HG03457 (cell line): Measurements from ENCODE around the gene ZNF750.
"Not testable (repeated sequence)": the region's sequence is repeated elsewhere in the genome, so short reads cannot be mapped to it uniquely, and the experiment has no call there.

ENCODE experiments used
- ATAC-seq: cut with Tn5 transposase; IDR thresholded peaks from one replicate; pipeline ENCODE4 v1.9.1; 2021; ENCODE audit warnings: moderate number of reproducible peaks; ENCODE audit not compliant: unreplicated experiment

Gene ZNF750

GRCh38 chr17:82799591-82799990 is 40.2 kb downstream of the ZNF750 start:
- no peak for ATAC-seq

- no peak for ATAC-seq
Measured at GRCh38 chr17:82798752-82799151, 41.1 kb downstream of the ZNF750 start.

GRCh38 chr17:82797061-82797460 is 42.8 kb downstream of the ZNF750 start:
- ATAC-seq = no peak

- ATAC-seq = no peak
Measured at GRCh38 chr17:82795615-82796014, 44.2 kb downstream of the ZNF750 start.

- no peak for ATAC-seq
Measured at GRCh38 chr17:82794781-82795482, 44.9 kb downstream of the ZNF750 start.

- no peak for ATAC-seq
Measured at GRCh38 chr17:82793974-82794630, 45.7 kb downstream of the ZNF750 start.

- no peak for ATAC-seq
Measured at GRCh38 chr17:82791532-82791931, 48.3 kb downstream of the ZNF750 start.

- no peak for ATAC-seq
Measured at GRCh38 chr17:82790391-82790790, 49.4 kb downstream of the ZNF750 start.

GRCh38 chr17:82789806-82790205 is 50.0 kb downstream of the ZNF750 start:
- no peak for ATAC-seq

GRCh38 chr17:82789051-82789592 is 50.7 kb downstream of the ZNF750 start:
- ATAC-seq = no peak

GRCh38 chr17:82788206-82789001 is 51.4 kb downstream of the ZNF750 start:
- no peak for ATAC-seq

- ATAC-seq = no peak
Measured at GRCh38 chr17:82787081-82787848, 52.6 kb downstream of the ZNF750 start.

GRCh38 chr17:82786427-82786826 is 53.4 kb downstream of the ZNF750 start:
- ATAC-seq = no peak

- ATAC-seq = not testable (repeated sequence)
Measured at GRCh38 chr17:82785581-82785980, 54.2 kb downstream of the ZNF750 start.

GRCh38 chr17:82783498-82783897 is 56.3 kb downstream of the ZNF750 start:
- no peak for ATAC-seq

GRCh38 chr17:82782657-82783207 is 57.1 kb downstream of the ZNF750 start:
- ATAC-seq = no peak

GRCh38 chr17:82781894-82782274 is 57.9 kb downstream of the ZNF750 start:
- no peak for ATAC-seq

- ATAC-seq = no peak
Measured at GRCh38 chr17:82780971-82781893, 58.6 kb downstream of the ZNF750 start.

- no peak for ATAC-seq
Measured at GRCh38 chr17:82780195-82780594, 59.6 kb downstream of the ZNF750 start.
